HTERT RPE-1 (cell line): Measurements from ENCODE around the gene CYP2F1.

ENCODE experiments used
- in situ Hi-C: fragments of 300-500 bp; cut with MboI; formaldehyde crosslinking; loops from 4 replicates; pipeline ENCODE4 v1.14.3; 2020; ENCODE audit warnings: low sequenced_read_pairs

Gene CYP2F1

GRCh38 chr19:41174297-41174928, 60.2 kb downstream of the CYP2F1 start:
- in situ Hi-C loops, result no loop called here

GRCh38 chr19:41175801-41176777, 61.9 kb downstream of the CYP2F1 start:
- in situ Hi-C loops, result no loop called here
